HG02884 (cell line): ENCODE results near the gene CES5A.
"Not testable (repeated sequence)": the region's sequence is repeated elsewhere in the genome, so short reads cannot be mapped to it uniquely, and the experiment has no call there.

Experiments
- ATAC-seq: cut with Tn5 transposase; IDR thresholded peaks from one replicate; pipeline ENCODE4 v1.9.1; 2021; ENCODE audit warnings: mild to moderate bottlenecking, moderate library complexity; ENCODE audit not compliant: unreplicated experiment

The CES5A gene

GRCh38 chr16:55875273-55875672 lies at the start of gene CES5A:
TSS of gene CES5A (minus strand) at chr16:55875373. CDS start at chr16:55875221, 152 bp downstream.
- ATAC-seq, result no peak

- ATAC-seq, result no peak
Measured at GRCh38 chr16:55922662-55923061, 47.5 kb upstream of the CES5A start.

- ATAC-seq, result no peak
Measured at GRCh38 chr16:55917373-55918160, 42.4 kb upstream of the CES5A start.

GRCh38 chr16:55915096-55915827 lies 40.1 kb upstream of the CES5A start:
- no peak for ATAC-seq

GRCh38 chr16:55914383-55914782 lies 39.2 kb upstream of the CES5A start:
- ATAC-seq, result no peak

GRCh38 chr16:55913716-55914115 lies 38.5 kb upstream of the CES5A start:
- no peak for ATAC-seq

GRCh38 chr16:55913121-55913520 lies 37.9 kb upstream of the CES5A start:
- not testable (repeated sequence) for ATAC-seq

- ATAC-seq, result no peak
Measured at GRCh38 chr16:55912022-55912421, 36.8 kb upstream of the CES5A start.

- no peak for ATAC-seq
Measured at GRCh38 chr16:55911616-55912015, 36.4 kb upstream of the CES5A start.

GRCh38 chr16:55909876-55910275 lies 34.7 kb upstream of the CES5A start:
- ATAC-seq, result no peak

GRCh38 chr16:55908641-55909040 lies 33.5 kb upstream of the CES5A start:
- ATAC-seq, result no peak

GRCh38 chr16:55907661-55908060 lies 32.5 kb upstream of the CES5A start:
- ATAC-seq, result no peak

- no peak for ATAC-seq
Measured at GRCh38 chr16:55906123-55906522, 30.9 kb upstream of the CES5A start.

- no peak for ATAC-seq
Measured at GRCh38 chr16:55905651-55906050, 30.5 kb upstream of the CES5A start.

GRCh38 chr16:55901566-55902217 lies 26.5 kb upstream of the CES5A start:
- no peak for ATAC-seq

GRCh38 chr16:55900616-55901393 lies 25.6 kb upstream of the CES5A start:
- ATAC-seq, result no peak

- ATAC-seq, result no peak
Measured at GRCh38 chr16:55899857-55900256, 24.7 kb upstream of the CES5A start.

- no peak for ATAC-seq
Measured at GRCh38 chr16:55898592-55898991, 23.4 kb upstream of the CES5A start.

- ATAC-seq, result no peak
Measured at GRCh38 chr16:55892821-55893220, 17.6 kb upstream of the CES5A start.

- no peak for ATAC-seq
Measured at GRCh38 chr16:55889518-55889917, 14.3 kb upstream of the CES5A start.

GRCh38 chr16:55888546-55888945 lies 13.4 kb upstream of the CES5A start:
- ATAC-seq, result no peak
